ENCODE results near the gene SSBP2.

SSBP2 gene

DNA sequence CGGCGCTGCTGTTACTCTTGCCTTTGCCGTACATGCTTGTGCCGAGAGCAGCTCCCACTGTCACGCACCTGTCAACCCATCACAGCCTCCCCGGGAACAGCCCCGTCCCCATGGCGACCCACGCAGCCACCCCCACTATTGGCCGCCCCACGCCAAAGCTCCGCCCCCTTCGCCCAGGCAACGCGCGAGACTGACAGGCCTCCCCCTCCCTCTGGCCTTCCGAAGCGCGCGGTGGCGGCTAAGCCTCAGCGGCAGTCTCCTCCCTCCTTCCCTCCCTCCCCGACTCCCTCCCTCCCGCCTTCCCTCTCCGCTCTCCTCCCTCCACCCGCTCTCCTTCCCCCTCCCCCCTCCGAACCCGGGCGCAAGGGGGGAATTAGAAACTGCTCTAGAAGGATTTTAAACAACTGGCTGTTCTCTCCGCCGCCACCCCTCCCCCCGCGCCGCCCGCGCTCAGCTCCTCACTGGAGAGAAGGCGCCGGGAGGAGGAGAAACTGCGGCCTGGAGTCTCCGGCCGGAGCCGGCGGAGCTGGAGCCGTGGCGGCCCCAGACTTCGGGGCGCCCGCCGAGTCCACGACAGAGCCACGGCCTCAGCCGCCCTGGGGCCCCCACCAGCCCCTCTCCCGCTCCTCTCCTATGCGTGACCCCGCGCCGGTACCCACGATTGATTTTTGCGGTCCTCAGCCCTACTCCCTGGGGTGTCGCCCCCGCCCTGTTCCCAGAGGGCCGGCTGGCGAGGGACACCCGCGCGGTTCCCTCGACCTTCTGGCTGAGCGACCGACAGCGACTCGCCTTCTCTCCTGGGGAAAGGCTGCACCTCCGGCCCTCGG is at the start of gene SSBP2:
SSBP2 (minus strand) TSS at position 89 of the 827 bp plus-strand sequence; CDS start at position 34, 55 bp downstream.
- DNase-seq = peak; percentile 88

GRCh38 chr5:81795666-81796065 is 44.8 kb upstream of the SSBP2 start:
- DNase-seq = no peak

GRCh38 chr5:81794226-81794625 is 43.3 kb upstream of the SSBP2 start:
- DNase-seq = no peak

DNA sequence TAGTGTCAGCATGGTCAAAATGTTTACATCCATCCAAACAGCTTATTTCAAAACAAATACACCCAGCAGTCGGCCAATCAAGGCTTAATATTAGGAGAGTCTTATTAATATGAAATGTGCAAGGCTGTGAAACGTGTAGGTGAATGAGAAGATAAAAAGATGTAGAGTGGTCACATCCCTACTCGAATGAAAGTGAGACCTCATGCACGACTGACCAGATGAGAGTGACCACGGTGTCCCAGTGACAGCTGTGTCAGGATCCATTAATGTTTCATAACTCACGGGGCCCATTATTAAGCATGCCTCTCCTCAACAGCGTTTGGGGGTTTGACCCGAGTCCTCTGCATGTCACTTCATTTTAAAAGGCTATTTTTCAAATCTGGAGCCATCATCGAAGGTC is 39.4 kb upstream of the SSBP2 start:
- no peak for DNase-seq

DNA sequence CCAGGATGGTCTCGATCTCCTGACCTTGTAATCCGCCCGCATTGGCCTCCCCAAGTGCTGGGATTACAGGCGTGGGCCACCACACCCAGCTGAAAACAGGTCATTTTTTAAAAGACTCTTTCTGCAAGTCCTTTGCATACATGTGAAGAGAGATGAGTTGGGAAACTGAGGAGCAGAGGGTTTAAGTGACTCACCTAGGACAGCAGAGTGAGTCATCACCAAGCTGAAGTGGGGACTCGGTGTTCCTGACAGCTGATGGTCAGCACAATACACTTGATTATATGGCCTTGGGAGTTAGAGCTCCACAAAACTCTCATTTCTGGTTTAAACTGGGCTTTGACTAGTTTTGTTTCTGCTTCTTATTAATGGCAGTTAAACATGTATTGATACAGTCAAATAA is 38.1 kb upstream of the SSBP2 start:
- DNase-seq = no peak

- DNase-seq = peak; percentile 47
Measured at GRCh38 chr5:81788329-81788728, 37.4 kb upstream of the SSBP2 start.

DNA sequence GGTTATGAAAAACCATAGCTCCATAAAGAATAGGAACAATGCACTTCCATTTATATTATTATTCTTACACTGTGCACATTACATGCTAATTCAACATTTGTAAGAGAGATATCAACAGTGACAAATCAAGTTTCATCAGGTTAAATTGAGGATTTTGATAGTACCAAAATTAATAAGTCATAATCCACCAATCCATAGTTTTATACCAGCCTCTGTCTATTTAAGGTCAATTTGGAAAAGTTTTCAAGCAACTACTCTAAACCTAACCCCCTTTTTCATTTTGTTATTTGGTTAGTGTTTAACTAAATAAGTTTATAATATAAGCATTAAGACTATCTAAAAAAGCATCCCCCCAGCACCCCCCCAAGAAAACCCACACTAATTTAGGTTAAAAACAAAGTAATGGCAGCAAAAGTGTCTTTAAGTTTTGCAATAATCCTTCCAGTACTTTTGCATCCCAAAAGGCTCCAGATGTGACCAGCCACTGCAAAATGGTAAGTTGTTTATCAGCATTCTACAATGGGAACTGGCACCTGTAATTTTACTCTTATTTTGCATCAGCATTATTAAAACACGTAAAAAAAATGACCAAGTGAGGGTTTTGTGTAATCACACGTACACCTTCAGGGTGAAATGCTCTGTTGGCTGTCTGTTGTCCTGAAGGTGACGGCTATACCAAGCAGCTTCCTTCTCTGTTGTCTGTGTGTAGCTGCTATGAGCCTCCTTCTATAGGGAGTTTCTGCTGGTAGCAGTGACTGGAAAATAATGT is 36.8 kb upstream of the SSBP2 start:
- DNase-seq = peak; percentile 77

DNA sequence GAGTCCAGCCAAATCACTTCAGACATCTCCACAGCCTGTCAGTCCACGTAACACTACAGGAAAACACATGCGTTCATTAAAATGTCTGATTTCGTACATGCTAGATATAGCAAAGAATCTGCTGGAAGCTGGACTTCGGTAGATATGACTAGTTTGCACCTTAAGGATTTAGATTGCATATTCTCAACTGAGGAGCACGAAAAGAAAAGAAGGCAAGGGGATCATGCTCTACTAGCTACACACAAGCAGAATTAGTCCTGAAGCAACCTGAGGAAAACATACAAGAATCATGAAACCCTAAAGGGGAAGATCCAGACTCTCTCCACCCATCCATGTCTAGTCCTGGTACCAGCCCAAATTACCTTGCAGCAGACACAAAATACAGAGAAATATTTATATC is 36.1 kb upstream of the SSBP2 start:
- no peak for DNase-seq

GRCh38 chr5:81786496-81786895 is 35.6 kb upstream of the SSBP2 start:
- DNase-seq = no peak

GRCh38 chr5:81785322-81785721 is 34.4 kb upstream of the SSBP2 start:
- DNase-seq = no peak

DNA sequence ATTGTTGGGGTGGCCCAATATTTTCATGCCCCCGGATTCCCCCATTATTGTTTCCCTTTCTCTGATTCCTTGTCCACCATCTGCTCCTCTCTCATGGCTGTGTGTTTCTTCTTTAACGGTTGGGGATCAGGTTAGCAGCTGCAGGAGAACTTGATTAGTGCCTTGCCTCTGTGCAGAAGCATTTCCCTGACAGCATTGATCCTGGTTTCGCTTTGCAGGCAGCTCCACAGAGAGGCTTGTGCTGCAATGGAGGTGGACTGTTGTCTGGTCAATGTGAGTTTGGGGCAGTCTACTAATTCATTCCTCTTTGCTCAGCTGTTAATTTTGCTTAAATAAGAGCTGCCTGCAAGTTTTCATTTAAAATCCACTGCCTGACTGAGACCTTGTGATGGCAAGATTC is 32.5 kb upstream of the SSBP2 start:
- DNase-seq = no peak

DNA sequence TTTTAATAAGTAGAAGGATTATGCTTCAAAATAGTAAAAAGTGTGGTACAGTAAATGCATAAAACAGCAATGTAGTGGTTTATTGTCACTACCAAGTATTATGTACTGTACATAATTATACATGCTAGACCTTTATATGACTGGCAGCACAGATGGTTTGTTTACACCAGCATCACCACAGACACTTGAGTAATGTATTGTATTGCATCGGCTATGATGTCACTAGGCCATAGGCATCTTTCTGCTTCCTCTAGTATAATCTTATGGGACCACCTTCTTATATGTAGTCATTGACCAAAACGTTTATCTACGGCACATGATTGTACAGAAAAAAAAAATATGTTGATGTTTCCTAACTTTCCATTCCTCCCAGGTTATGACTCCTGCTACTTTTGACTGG is 31.9 kb upstream of the SSBP2 start:
- no peak for DNase-seq

DNA sequence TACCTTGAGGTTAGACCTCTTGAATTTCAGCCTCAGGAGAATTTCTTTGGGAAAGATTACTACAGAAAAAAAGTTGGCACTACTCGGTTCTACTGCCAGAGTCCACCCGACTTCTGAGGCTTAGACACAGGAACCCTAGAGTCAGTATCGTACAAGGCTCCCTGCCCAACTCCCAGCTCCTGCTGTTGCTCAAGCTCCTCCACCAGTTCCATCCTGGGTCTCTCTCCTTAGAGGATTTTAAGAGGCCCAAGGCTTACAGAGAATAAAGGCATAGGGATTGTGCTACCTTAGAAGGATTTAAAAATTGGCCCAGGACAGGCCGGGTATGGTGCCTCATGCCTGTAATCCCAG is 29.0 kb upstream of the SSBP2 start:
- DNase-seq = no peak

DNA sequence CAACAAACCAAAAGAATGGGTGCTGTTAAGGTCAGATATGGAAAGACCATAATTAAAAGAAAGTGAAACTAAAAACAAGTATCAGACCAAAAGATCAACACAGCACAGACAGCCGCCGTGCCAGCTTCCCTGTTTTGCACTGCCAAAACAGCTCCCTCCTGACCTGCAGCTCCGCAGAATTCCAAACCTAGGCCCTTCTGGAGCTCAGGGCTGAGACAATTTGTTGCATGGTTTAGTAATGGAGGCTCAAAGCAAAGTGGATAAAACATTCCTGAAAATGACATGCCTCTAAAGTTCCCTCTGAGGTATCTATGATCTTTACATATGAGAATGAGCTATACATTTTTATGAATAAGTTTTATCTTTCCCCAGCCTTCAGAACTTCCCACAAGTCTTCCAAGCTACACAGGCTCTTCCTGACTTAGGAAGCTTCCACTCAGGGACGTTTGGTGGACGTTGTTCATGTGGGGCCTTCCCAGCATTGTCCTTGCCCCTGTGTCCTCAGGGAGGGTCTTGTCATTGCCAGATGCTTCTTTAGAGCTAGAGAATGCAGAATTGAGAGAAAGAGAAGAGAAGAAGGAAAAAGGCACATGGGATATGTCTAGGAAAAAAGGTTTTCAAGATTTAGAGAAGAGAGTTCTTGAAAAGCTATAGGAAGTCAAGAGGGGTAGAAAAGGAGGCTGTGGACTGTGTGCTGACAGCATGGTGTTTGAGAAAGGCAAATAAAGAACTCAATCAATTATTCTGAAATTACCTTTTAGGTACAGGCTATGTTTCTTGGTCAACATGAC is 28.4 kb upstream of the SSBP2 start:
- DNase-seq = no peak

DNA sequence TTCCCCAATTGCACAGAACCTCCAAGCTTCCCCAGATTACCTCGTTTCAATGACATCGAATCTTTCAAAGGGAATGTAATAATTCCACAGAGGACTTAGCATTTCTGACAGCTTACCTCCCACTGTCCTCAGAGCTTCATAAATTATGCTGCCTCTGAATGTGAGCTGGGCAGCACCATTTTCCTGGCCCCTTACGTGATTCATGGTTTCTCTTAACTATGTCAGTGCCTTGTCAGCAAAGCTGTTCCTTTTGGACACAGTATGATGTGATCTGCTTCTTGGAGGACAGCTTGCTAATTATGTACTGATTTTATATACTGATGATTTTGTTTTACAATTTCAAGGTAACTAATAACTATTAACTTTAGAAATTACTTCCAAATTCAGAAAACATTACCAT is 27.7 kb upstream of the SSBP2 start:
- DNase-seq = no peak

- DNase-seq = no peak
Measured at GRCh38 chr5:81776258-81776657, 25.4 kb upstream of the SSBP2 start.

- no peak for DNase-seq
Measured at GRCh38 chr5:81774374-81774773, 23.5 kb upstream of the SSBP2 start.

DNA sequence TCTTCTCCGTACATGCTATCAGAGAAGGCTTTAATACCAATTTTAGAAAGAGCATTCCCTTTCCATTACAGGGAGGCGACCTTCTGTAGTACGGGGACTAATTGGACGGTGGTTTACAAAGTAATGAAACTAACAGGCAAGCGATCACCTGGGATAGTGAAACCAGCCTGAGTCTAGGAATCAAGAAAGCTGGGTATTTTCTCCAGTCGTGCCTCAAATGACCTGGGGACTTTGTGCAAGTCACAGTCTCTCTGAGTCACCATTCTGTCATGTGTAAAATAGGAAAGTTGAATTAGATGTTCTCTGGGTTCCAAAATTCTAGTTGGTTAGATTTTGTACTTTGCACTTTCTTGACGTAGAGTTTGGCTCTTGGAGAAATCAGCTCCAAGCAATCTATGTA is 22.7 kb upstream of the SSBP2 start:
- DNase-seq = no peak

DNA sequence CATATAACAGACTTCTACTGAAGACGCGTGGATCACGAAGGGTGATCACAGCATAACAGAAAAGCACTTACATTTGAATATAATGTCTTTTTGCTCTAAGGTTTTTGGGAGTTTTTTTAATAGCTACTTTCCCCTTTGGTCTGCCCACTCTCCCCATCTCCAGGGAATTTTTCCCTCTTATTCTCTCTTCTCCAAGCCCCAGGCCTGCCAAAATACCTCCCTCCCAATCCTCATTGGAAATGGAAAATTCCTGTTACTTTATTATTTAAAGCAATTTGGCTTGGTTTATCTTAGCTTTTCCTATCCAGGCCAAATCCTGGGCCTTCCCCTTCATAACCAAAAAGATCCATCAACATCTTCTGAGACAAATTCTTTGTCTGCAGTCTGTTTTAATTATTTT is 22.3 kb upstream of the SSBP2 start:
- DNase-seq = no peak

- DNase-seq = no peak
Measured at GRCh38 chr5:81772488-81772887, 21.6 kb upstream of the SSBP2 start.

DNA sequence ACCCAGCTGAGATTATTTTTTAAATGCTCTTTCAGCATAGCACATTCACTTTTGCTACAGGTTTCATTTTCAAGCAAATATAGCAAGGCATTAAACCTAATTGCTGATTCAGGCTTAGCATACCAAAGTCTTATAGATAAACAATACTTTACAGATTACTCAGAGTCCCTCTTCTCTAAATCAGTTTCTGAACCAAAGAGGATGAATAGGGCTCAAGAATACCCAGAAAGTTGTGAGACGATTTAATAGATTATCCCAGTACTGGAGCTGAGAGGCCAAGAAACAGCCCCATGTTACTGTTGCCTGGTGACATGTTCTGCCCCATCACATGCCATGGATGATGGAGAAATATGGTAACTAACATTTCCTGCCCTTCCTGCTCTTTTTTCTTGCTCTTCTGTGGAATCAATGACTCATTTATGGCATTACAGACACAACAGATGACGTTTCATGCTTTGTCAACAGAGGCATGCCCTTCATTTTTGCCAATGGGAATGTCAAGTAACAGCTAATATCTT is 18.1 kb upstream of the SSBP2 start:
- DNase-seq = no peak

GRCh38 chr5:81767938-81768337 is 17.0 kb upstream of the SSBP2 start:
- DNase-seq = no peak

DNA sequence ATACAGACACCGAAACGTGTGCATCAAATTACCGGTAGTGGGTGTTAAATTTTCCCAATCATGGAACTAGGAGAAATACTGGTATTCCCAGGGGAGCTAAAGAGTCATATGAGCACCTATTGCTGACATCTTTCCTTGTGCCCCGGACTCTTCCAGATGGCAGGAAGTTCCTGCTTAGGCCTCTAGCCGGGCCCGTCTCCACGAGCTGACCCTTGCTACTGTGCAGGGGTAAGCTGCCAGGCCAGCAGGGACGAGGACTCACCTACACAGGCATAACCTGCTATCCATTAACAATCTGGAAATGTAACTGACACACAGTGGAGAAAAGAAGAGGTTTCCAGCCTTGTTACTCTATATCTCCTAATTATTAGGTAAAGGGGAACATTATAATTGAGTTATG is 16.2 kb upstream of the SSBP2 start:
- DNase-seq = no peak
